ENCODE data around the gene ONECUT3.
"Not testable (repeated sequence)": the region's sequence is repeated elsewhere in the genome, so short reads cannot be mapped to it uniquely, and the experiment has no call there.

The ONECUT3 gene

GRCh38 chr19:1758231-1758577 lies 4.9 kb downstream of the ONECUT3 start:
- TF ChIP-seq ZFX (IDR thresholded peaks at IDR 0.05) (no peak), CTCF (conservative IDR thresholded peaks at IDR 0.05) (no peak)
- no peak overlapping the region for H3K27ac ChIP-seq

GRCh38 chr19:1758959-1759903 lies 5.9 kb downstream of the ONECUT3 start:
- no peak overlapping the region for H3K27ac ChIP-seq
- TF ChIP-seq ZFX (IDR thresholded peaks at IDR 0.05), result no peak
- no peak for TF ChIP-seq CTCF (conservative IDR thresholded peaks at IDR 0.05)

- H3K27ac ChIP-seq, result no peak overlapping the region
- TF ChIP-seq CTCF (conservative IDR thresholded peaks at IDR 0.05) (no peak), ZFX (IDR thresholded peaks at IDR 0.05) (no peak)
Measured at GRCh38 chr19:1760020-1760419, 6.7 kb downstream of the ONECUT3 start.

- not testable (repeated sequence) for H3K27ac ChIP-seq
Measured at GRCh38 chr19:1760786-1761527, 7.7 kb downstream of the ONECUT3 start.

GRCh38 chr19:1761528-1762242 lies 8.4 kb downstream of the ONECUT3 start:
- no peak overlapping the region for H3K27ac ChIP-seq
- TF ChIP-seq CTCF (conservative IDR thresholded peaks at IDR 0.05), result no peak
- no peak for TF ChIP-seq ZFX (IDR thresholded peaks at IDR 0.05)

GRCh38 chr19:1762243-1763117 lies 9.2 kb downstream of the ONECUT3 start:
- no peak overlapping the region for H3K27ac ChIP-seq
- TF ChIP-seq ZFX (IDR thresholded peaks at IDR 0.05) (no peak), CTCF (conservative IDR thresholded peaks at IDR 0.05) (no peak)
